ENCODE data around the gene ITPR1. TPM values are rescaled to one million over a fixed set of nuclear protein-coding genes. Genes with fewer than 3 reads are reported as not detected.

ITPR1 gene
- total RNA-seq, 1 experiment from 2014 or later: 17.1 TPM

DNA sequence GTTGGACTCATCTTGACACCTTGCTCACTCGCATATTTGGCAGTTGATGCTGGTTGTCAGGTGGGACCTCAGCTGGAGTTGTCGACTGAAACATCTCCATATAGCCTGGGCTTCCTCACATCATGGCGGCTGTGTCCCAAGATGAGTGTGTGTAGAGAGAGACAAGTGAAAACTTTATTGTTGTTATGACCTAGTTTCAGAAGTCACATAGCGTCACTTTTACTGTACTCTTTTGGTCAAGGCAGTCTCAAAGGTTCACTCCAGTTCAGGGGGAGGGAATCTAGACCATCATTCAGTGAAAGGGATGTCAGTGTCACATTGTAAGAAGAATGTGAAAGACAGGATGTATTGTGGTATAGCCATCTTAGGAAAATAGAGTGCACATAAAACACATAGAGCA is 214.2 kb downstream of the ITPR1 start:
- no peaks in the 10 kb centered on the region; the same call in 1 of the 2 replicates for H3K36me3 ChIP-seq
- no peak overlapping the region for H3K27ac ChIP-seq
- no peak for DNase-seq
- H3K4me3 ChIP-seq: no peak overlapping the region
- no peaks in the 10 kb centered on the region for H3K9me3 ChIP-seq (replicated peaks)
- H3K27me3 ChIP-seq: no peaks in the 10 kb centered on the region
- no peaks in the 10 kb centered on the region for H3K4me1 ChIP-seq

DNA sequence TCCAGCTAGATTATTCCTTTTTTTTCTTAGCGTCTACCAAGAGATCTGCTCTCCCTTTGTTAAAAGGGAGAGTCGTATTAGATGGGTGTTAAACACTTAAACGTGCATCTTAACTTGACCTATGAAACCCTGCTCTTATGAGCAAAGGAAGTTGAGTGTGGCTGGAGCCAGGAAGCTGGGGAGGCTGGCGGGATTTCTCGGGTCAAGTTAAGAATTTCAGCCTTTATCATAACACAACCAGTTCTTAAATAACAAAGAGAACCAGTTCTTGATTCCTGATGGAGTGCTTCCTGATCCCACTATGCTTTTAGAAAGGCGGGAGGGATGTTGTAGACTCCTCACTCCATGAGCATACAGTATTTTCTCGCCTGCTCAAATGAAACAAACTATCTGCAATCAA is 215.1 kb downstream of the ITPR1 start:
- DNase-seq: no peak
- no peaks in the 10 kb centered on the region; the same call in 1 of the 2 replicates for H3K36me3 ChIP-seq
- no peaks in the 10 kb centered on the region for H3K27me3 ChIP-seq
- no peaks in the 10 kb centered on the region for H3K4me1 ChIP-seq
- H3K27ac ChIP-seq: no peak overlapping the region
- no peaks in the 10 kb centered on the region for H3K9me3 ChIP-seq (replicated peaks)
- H3K4me3 ChIP-seq: no peak overlapping the region

DNA sequence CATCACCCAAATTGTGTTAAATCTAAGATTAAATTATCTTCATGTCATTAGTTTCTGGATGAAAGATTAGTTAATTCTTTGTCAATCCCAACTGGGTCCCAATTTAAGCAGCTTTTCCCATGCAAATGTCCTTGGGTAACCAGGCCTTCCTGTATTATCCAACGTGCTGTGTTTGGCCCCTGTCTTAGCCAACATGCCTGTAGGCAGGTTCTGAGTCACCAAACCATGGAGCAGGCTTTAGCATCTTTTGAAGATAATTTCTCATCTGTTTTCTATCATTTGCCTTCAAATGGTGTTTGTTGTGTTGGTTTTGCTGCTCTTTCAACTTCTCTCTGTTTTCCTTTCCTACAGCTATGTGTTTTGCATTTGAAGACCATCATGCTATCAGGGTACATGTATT is 216.2 kb downstream of the ITPR1 start:
- no peak for DNase-seq
- H3K27ac ChIP-seq: no peak overlapping the region

DNA sequence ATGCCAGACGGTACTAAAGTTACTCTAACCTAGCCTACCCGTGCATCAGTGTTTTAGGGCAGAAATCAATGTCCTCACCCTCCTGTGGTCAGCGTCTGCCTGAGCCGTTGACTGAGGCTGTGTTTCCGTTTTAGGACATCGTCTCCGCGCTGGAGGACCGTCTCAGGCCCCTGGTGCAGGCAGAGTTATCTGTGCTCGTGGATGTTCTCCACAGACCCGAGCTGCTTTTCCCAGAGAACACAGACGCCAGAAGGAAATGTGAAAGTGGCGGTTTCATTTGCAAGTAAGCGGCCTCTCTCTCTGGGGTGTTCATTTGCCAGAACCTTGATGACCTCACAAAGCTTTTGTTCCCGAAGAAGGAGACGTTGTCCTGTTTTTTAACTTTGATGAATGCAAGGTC is 217.0 kb downstream of the ITPR1 start:
- Histone ChIP-seq H3K4me1 (no peaks in the 10 kb centered on the region), H3K4me3 (no peak overlapping the region), H3K27ac (no peak overlapping the region)

More for the DNA sequence above, 216.2 kb downstream of the ITPR1 start:
- Histone ChIP-seq H3K4me3 (no peak overlapping the region), H3K9me3 (replicated peaks) (no peaks in the 10 kb centered on the region), H3K27me3 (no peaks in the 10 kb centered on the region), H3K4me1 (no peaks in the 10 kb centered on the region), H3K36me3 (no peaks in the 10 kb centered on the region; the same call in 1 of the 2 replicates)

GRCh38 chr3:4711680-4711992 is 218.5 kb downstream of the ITPR1 start:
- Histone ChIP-seq H3K9me3 (replicated peaks) (no peaks in the 10 kb centered on the region), H3K36me3 (no peaks in the 10 kb centered on the region), H3K27me3 (no peaks in the 10 kb centered on the region), H3K27ac (no peak overlapping the region), H3K4me1 (no peaks in the 10 kb centered on the region), H3K4me3 (no peak overlapping the region)
- no peak for DNase-seq

More for the DNA sequence above, 217.0 kb downstream of the ITPR1 start:
- H3K36me3 ChIP-seq: no peaks in the 10 kb centered on the region
- H3K27me3 ChIP-seq: no peaks in the 10 kb centered on the region
- no peak for DNase-seq
- H3K9me3 ChIP-seq (replicated peaks): no peaks in the 10 kb centered on the region

GRCh38 chr3:4712109-4712508 is 219.0 kb downstream of the ITPR1 start:
- no peaks in the 10 kb centered on the region for H3K4me1 ChIP-seq
- no peak overlapping the region for H3K4me3 ChIP-seq
- H3K36me3 ChIP-seq: no peaks in the 10 kb centered on the region
- no peak overlapping the region for H3K27ac ChIP-seq
- DNase-seq: no peak
- no peaks in the 10 kb centered on the region for H3K27me3 ChIP-seq
- H3K9me3 ChIP-seq (replicated peaks): no peaks in the 10 kb centered on the region

- H3K9me3 ChIP-seq (replicated peaks): no peaks in the 10 kb centered on the region
- no peaks in the 10 kb centered on the region for H3K27me3 ChIP-seq
- H3K4me1 ChIP-seq: peaks cover 5% of the 10 kb centered on the region
- H3K27ac ChIP-seq: no peak overlapping the region
- H3K36me3 ChIP-seq: no peaks in the 10 kb centered on the region
- DNase-seq: no peak
- H3K4me3 ChIP-seq: no peak overlapping the region
Measured at GRCh38 chr3:4714045-4714444, 220.9 kb downstream of the ITPR1 start.

- Histone ChIP-seq H3K4me3 (no peak overlapping the region), H3K9me3 (replicated peaks) (no peaks in the 10 kb centered on the region), H3K36me3 (no peaks in the 10 kb centered on the region), H3K4me1 (peaks cover 19% of the 10 kb centered on the region), H3K27me3 (no peaks in the 10 kb centered on the region), H3K27ac (no peak overlapping the region)
- no peak for DNase-seq
Measured at GRCh38 chr3:4716266-4716665, 223.1 kb downstream of the ITPR1 start.

DNA sequence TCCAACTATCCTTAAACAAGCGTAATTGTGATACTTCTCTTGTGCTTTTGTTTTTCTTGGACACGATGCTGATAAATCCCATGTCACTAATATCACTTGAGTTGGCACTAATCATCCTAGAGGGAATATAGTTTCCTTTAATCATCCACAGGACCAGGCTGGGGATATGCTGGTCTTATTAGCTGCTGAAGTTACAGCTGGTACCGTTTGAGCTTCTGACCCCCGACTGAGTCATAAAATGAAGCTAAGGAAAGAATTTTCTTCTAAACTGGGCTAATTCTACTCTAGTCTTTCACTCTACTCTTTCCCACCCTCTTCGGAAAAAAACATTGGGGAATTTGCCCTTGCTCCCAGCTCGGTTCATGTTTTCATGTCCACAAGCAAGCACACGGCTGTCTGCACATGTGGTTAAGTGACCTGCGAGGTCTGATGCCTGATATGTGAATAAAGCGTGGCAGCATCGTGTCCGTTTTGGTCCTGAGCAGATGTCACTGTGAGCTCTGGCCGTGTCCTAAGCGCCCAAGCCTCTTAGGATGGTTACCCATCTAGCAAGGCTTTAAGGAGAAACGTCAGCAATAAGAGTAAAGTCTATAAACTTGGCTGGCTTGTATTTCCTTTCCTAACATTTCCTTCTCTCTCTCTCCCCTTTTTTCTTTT is 223.7 kb downstream of the ITPR1 start:
- H3K27me3 ChIP-seq: no peaks in the 10 kb centered on the region
- H3K4me3 ChIP-seq: no peak overlapping the region
- no peak for DNase-seq
- H3K4me1 ChIP-seq: peaks cover 25% of the 10 kb centered on the region
- no peaks in the 10 kb centered on the region for H3K36me3 ChIP-seq
- no peak overlapping the region for H3K27ac ChIP-seq
- no peaks in the 10 kb centered on the region for H3K9me3 ChIP-seq (replicated peaks)

DNA sequence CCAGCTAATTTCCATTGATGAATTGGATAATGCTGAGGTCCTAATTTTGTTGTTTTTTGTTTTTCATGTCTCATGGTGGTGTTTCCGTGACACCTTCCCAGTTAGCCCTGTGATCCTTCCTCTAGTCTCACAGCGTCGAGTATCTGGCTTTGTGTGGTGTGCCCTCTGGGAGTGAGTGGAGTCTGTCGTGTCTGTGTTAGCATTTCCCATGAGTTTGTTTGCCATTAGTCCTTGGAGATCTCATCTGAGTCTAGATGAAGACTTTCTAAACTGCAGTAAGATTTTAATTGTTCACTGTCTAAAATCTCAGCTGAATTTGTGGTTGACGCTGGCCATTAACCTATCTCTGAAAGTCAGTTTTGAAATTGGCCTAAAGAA is 224.2 kb downstream of the ITPR1 start:
- Histone ChIP-seq H3K4me3 (no peak overlapping the region), H3K9me3 (replicated peaks) (no peaks in the 10 kb centered on the region), H3K36me3 (no peaks in the 10 kb centered on the region), H3K27ac (no peak overlapping the region), H3K27me3 (no peaks in the 10 kb centered on the region), H3K4me1 (peaks cover 30% of the 10 kb centered on the region)
- no peak for DNase-seq

GRCh38 chr3:4718179-4718736 is 225.1 kb downstream of the ITPR1 start:
- H3K27ac ChIP-seq: no peak overlapping the region

DNA sequence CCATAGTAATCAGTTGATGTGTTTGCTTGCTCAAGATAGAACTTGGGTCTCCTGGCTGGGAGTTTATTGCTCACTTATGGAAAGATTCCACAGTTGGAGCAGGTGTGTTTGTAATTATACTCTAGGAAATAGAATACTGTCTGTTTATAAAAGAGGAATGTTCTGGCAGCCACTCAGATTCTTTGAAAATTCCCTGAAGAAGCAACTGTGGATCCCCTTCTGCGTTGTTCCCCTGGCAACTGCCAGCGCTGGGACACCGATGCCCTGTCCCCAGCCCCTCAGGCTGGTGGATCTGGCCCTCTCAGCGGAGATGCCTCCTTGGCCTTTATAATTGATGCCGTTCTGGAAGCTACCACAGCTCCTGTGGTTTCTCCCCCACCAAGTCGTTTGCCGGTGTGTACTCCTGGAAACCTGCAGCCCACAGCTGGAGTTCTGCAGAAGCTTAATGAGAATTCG is 225.9 kb downstream of the ITPR1 start:
- no peaks in the 10 kb centered on the region for H3K27me3 ChIP-seq
- H3K4me3 ChIP-seq: no peak overlapping the region
- no peak overlapping the region for H3K27ac ChIP-seq
- peak; percentile 39 to 49 for DNase-seq
- H3K36me3 ChIP-seq: no peaks in the 10 kb centered on the region
- H3K4me1 ChIP-seq: peaks cover 30% of the 10 kb centered on the region
- no peaks in the 10 kb centered on the region for H3K9me3 ChIP-seq (replicated peaks)

More at GRCh38 chr3:4718179-4718736, 225.1 kb downstream of the ITPR1 start:
- no peak overlapping the region for H3K4me3 ChIP-seq
- no peaks in the 10 kb centered on the region for H3K36me3 ChIP-seq
- peaks cover 30% of the 10 kb centered on the region for H3K4me1 ChIP-seq
- DNase-seq: no peak
- H3K27me3 ChIP-seq: no peaks in the 10 kb centered on the region
- no peaks in the 10 kb centered on the region for H3K9me3 ChIP-seq (replicated peaks)

- Histone ChIP-seq H3K4me3 (no peak overlapping the region), H3K27me3 (no peaks in the 10 kb centered on the region), H3K36me3 (no peaks in the 10 kb centered on the region), H3K9me3 (replicated peaks) (no peaks in the 10 kb centered on the region), H3K4me1 (peaks cover 30% of the 10 kb centered on the region), H3K27ac (no peak overlapping the region)
- peak; percentile 47 to 69 for DNase-seq
Measured at GRCh38 chr3:4720316-4721075, 227.3 kb downstream of the ITPR1 start.

DNA sequence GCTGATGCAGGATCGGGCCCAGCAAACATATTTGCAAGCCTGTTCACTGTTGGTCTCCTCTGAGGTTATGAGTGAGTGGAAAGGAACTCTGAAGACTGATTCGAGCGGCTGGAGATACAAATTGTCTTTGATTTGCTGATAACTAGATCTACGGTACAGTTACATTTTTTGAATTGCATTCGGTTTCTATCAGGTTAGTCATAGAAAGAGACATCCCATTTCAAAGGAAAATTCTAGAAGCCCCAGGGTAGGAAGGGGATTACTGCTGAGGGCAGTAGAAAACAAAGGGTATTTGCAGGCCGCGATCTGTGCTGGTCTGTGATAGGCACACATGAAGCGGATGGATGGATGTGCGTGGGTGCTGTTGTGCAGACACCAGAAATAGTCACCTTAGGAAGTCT is 228.4 kb downstream of the ITPR1 start:
- H3K4me1 ChIP-seq: peaks cover 30% of the 10 kb centered on the region
- H3K36me3 ChIP-seq: no peaks in the 10 kb centered on the region
- peak overlapping the region; percentile 38 for H3K27ac ChIP-seq
- H3K27me3 ChIP-seq: no peaks in the 10 kb centered on the region
- DNase-seq: peak; percentile 30 to 49
- no peaks in the 10 kb centered on the region for H3K9me3 ChIP-seq (replicated peaks)
- H3K4me3 ChIP-seq: no peak overlapping the region

- peaks cover 30% of the 10 kb centered on the region for H3K4me1 ChIP-seq
- DNase-seq: peak; percentile 19 to 58
- H3K9me3 ChIP-seq (replicated peaks): no peaks in the 10 kb centered on the region
- no peak overlapping the region for H3K4me3 ChIP-seq
- H3K36me3 ChIP-seq: no peaks in the 10 kb centered on the region
- peak overlapping the region; percentile 38 for H3K27ac ChIP-seq
- no peaks in the 10 kb centered on the region for H3K27me3 ChIP-seq
Measured at GRCh38 chr3:4722103-4722502, 229.0 kb downstream of the ITPR1 start.
